OCI-LY3 (cell line): ENCODE results near the gene TBXAS1.

Experiments
- EZH2phosphoT487 ChIP-seq: fragments of 200-600 bp; shearing (Covaris generic); IDR thresholded peaks from 2 replicates; pipeline ENCODE4 v1.6.1; 2018; ENCODE audit warnings: antibody characterized with exemption, mixed run types, low read depth
- TF ChIP-seq, protein P1 (sequence below): fragments of 200-600, 300-600 bp; sonication (generic); IDR thresholded peaks from 2 replicates; pipeline ENCODE4 v1.5.1; 2014; ENCODE audit warnings: antibody characterized with exemption, low read length, low read depth

- TF ChIP-seq, protein P1, sequence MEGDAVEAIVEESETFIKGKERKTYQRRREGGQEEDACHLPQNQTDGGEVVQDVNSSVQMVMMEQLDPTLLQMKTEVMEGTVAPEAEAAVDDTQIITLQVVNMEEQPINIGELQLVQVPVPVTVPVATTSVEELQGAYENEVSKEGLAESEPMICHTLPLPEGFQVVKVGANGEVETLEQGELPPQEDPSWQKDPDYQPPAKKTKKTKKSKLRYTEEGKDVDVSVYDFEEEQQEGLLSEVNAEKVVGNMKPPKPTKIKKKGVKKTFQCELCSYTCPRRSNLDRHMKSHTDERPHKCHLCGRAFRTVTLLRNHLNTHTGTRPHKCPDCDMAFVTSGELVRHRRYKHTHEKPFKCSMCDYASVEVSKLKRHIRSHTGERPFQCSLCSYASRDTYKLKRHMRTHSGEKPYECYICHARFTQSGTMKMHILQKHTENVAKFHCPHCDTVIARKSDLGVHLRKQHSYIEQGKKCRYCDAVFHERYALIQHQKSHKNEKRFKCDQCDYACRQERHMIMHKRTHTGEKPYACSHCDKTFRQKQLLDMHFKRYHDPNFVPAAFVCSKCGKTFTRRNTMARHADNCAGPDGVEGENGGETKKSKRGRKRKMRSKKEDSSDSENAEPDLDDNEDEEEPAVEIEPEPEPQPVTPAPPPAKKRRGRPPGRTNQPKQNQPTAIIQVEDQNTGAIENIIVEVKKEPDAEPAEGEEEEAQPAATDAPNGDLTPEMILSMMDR = no peak
- no peak for TF ChIP-seq EZH2phosphoT487
These were observed 225.7 kb downstream of the TBXAS1 start for GRCh38 chr7:140054751-140055150.
